Heart left ventricle (tissue), 16 donors: ENCODE data around the gene HTR7. TPM values are rescaled to one million over a fixed set of nuclear protein-coding genes. Genes with fewer than 3 reads are reported as not detected.
A peak's percentile ranks its signal among the peaks of the same experiment; 100 is the strongest.

Experiments
- ATAC-seq, 4 donors: fragments of 200-7000 bp; cut with Tn5 transposase; one replicate each; pipeline ENCODE4 v1.9.1; 2020 to 2022; ENCODE audit warnings: moderate library complexity in 4 of 4, mild to moderate bottlenecking in 3 of 4, moderate number of reproducible peaks in 1 of 4
- DNase-seq, 5 donors: peaks; one replicate each; pipeline ENCODE4 v3.0.0-alpha.2; 2020
- H3K27ac ChIP-seq, 12 donors: fragments of 200-600 bp; sonication (generic) in 4 of 12; one replicate each; pipeline versions ENCODE4 v1.5.0 to v1.8.0; 2016 to 2022; ENCODE audit warnings: mild to moderate bottlenecking in 2 of 12
- H3K27me3 ChIP-seq, 9 donors: fragments of 200-600 bp; sonication (generic) in 2 of 9; one replicate each; pipeline versions ENCODE4 v1.5.1 to v1.8.0; 2016 to 2022; ENCODE audit warnings: mild to moderate bottlenecking in 3 of 9
- H3K36me3 ChIP-seq, 9 donors: fragments of 200-600 bp; sonication (generic) in 2 of 9; one replicate each; pipeline versions ENCODE4 v1.5.0 to v1.8.0; 2018 to 2022; ENCODE audit warnings: mild to moderate bottlenecking in 2 of 9
- H3K4me1 ChIP-seq, 12 donors: fragments of 200-600 bp; sonication (generic) in 4 of 12; one replicate each; pipeline versions ENCODE4 v1.5.0 to v1.8.0; 2016 to 2022; ENCODE audit warnings: mild to moderate bottlenecking in 3 of 12
- H3K4me3 ChIP-seq, 12 donors: fragments of 200-600 bp; sonication (generic) in 4 of 12; one replicate each; pipeline versions ENCODE4 v1.5.0 to v1.8.0; 2017 to 2022; ENCODE audit warnings: mild to moderate bottlenecking in 9 of 12, moderate library complexity in 4 of 12
- H3K9me3 ChIP-seq, 12 donors: fragments of 200-600 bp; sonication (generic) in 4 of 12; one replicate each; pipeline versions ENCODE4 v1.5.0 to v1.8.0; 2016 to 2022; ENCODE audit warnings: mild to moderate bottlenecking in 1 of 12
- POLR2A ChIP-seq, 2 donors: fragments of 450-650 bp; IDR thresholded peaks; one replicate each; pipeline ENCODE4 v1.6.1; 2017; ENCODE audit warnings: antibody characterized with exemption in 2 of 2, mild to moderate bottlenecking in 2 of 2, moderate library complexity in 2 of 2
- WGBS, 4 donors: extraction: QIAGEN DNeasy Blood & Tissue Kit in 2 of 4; methylation state at CpG; one replicate each; pipeline versions ENCODE4 v1.1.5 to v1.1.7; 2013 to 2018; 5-methylcytosine and 5-hydroxymethylcytosine counted together
- intact Hi-C, 10 donors: fragments of 100-400 bp; cut with DNase I; formaldehyde crosslinking; loops; one replicate each; pipeline versions ENCODE4 v1.11.1 to v1.14.2; 2022
- polyA plus RNA-seq, 2 donors: library from polyadenylated mRNA; stranded (reverse); fragments of 200-250 nt; gene quantifications; one replicate each; pipeline ENCODE4 v1.2.3, GENCODE V29; 2013
- total RNA-seq, 9 donors: library from RNA; depleted of rRNA in 2 of 9; stranded (reverse); fragments of >200 nt in 2 of 9; fragmentation: NEBNext Ultra II Directional in 3 of 9; extraction: Animal tissue kit (Norgen Biotek cat#: 25700) in 3 of 9; gene quantifications; one replicate each; pipeline versions ENCODE4 v1.1.0 to v1.2.4, GENCODE V29; 2016 to 2023
- TF ChIP-seq, protein P1 (sequence below), 12 donors: fragments of 200-600 bp; sonication (generic) in 4 of 12; IDR thresholded peaks; one replicate each; pipeline versions ENCODE4 v1.5.0 to v1.8.0; 2018 to 2022; ENCODE audit warnings: antibody characterized with exemption in 12 of 12, mild to moderate bottlenecking in 5 of 12
- donor health status: ischemic (EF 13 %, LVEDD 7.1; RV severe dilation, severe dysfunction).
- donor health status: healthy with polysubstance abuse.
- donor health status: DM: no; HTN: yes; CAD: no.
- donor health status: DM: no; HTN: no; CAD: no.
- donor health status: ischemic (EF 25% LVEDD 6.9; RV normal size, moderate dysfunction).
- donor health status: ischemic (EF 25% LVEDD 5.7; RV mildly dilated, moderate dysfunction).
- donor health status: healthy.
- donor health status: DM: yes; HTN: yes; CAD: no.
- donor health status: ischemic (EF 35%, LVEDD 5.7; RV mildly dilated, moderate dysfunction).
- donor health status: nonischemic (EF 11% LVEDD 7.7; RV severe dilation, severe dysfunction).
- donor health status: DM: yes; HTN: yes; CAD: no.
- donor health status: PGD.
- donor health status: ischemic (EF 29% LVEDD 5.4; RV normal size, mild dysfunction).
- donor health status: nonischemic (EF 23%, LVEDD 6.1; RV moderate dilation, normal function).

Gene HTR7
- total and polyA plus RNA-seq, 11 donors = 0.10 to 0.66 (median 0.24) TPM; not detected in 4

DNA sequence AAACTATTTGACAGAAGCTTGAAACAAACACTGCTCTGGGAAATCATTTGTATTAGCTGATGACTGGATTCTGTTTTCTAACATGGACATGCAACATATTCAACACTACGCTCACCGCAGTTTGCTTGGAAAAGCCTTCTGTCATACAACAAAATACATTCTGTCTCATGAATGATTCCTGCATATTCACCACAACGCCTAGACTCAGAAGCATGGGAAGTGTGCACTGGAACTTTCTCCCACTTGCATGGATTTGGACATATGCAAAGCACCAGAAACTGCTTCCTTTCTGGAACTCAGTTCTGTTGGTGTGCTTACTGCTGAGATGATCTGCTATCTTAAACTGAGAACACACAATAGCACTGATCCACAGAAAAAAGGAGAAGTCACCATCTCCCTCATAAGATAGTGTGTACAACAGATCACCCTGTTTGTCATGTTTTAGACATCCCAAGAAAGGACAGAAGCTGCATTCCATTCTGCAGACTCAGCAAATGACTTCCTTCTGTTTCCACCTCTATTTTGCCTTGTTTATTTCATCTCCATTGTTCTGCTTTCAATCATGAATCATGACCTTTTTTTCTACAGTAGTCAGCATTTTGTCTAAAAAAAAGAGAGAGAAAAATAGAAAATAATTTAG lies 115.8 kb downstream of the HTR7 start:
- peak in 3 of 4 donors; percentile 41 to 77 (median 47) for ATAC-seq
- H3K36me3 ChIP-seq = no peaks in the 10 kb centered on the region
- no peak overlapping the region for H3K4me3 ChIP-seq
- WGBS, 4 donors = 74 to 85% (median 81%) methylated on average over 3 of the region's 3 CpGs
- no peak for DNase-seq
- peaks cover 0 to 3% (median 0%) of the 10 kb centered on the region in 9 donors for H3K27me3 ChIP-seq
- intact Hi-C loops = no loop called here
- no peaks in the 10 kb centered on the region for H3K9me3 ChIP-seq
- H3K4me1 ChIP-seq = peaks cover 0 to 10% (median 0%) of the 10 kb centered on the region in 12 donors
- no peak for TF ChIP-seq POLR2A (IDR thresholded peaks at IDR 0.05)
- TF ChIP-seq, protein P1, sequence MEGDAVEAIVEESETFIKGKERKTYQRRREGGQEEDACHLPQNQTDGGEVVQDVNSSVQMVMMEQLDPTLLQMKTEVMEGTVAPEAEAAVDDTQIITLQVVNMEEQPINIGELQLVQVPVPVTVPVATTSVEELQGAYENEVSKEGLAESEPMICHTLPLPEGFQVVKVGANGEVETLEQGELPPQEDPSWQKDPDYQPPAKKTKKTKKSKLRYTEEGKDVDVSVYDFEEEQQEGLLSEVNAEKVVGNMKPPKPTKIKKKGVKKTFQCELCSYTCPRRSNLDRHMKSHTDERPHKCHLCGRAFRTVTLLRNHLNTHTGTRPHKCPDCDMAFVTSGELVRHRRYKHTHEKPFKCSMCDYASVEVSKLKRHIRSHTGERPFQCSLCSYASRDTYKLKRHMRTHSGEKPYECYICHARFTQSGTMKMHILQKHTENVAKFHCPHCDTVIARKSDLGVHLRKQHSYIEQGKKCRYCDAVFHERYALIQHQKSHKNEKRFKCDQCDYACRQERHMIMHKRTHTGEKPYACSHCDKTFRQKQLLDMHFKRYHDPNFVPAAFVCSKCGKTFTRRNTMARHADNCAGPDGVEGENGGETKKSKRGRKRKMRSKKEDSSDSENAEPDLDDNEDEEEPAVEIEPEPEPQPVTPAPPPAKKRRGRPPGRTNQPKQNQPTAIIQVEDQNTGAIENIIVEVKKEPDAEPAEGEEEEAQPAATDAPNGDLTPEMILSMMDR (IDR thresholded peaks at IDR 0.05) = no peak
- peak overlapping the region in 1 of 12 donors; percentile 47 for H3K27ac ChIP-seq

DNA sequence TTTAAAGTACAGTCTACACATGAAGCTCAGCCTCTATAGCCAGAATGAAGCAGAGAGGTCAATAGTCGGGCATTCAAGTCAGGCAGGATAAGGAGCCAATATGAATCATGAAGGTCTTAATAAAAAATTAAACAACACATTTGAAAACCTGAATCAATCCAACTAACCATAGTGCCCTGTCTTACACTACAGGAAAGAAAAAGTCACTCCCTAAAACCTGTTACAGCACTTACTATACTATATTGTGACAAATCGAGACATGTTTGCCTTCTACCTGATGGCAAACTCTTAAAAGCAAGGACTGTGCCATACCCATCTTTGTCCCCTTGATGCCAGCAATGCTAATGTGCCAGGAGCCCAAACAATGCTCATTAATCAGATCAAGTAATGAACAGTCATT lies 117.6 kb downstream of the HTR7 start:
- no peak for ATAC-seq
- 69 to 79% (median 76%) methylated on average over 2 of the region's 2 CpGs for WGBS, 4 donors
- H3K9me3 ChIP-seq = no peaks in the 10 kb centered on the region
- TF ChIP-seq, protein P1 (IDR thresholded peaks at IDR 0.05) = no peak
- TF ChIP-seq POLR2A (IDR thresholded peaks at IDR 0.05) = no peak
- peaks cover 0 to 10% (median 0%) of the 10 kb centered on the region in 12 donors for H3K4me1 ChIP-seq
- no peaks in the 10 kb centered on the region for H3K36me3 ChIP-seq
- H3K27ac ChIP-seq = no peak overlapping the region
- intact Hi-C loops = no loop called here
- DNase-seq = no peak
- H3K4me3 ChIP-seq = no peak overlapping the region
- H3K27me3 ChIP-seq = no peaks in the 10 kb centered on the region

DNA sequence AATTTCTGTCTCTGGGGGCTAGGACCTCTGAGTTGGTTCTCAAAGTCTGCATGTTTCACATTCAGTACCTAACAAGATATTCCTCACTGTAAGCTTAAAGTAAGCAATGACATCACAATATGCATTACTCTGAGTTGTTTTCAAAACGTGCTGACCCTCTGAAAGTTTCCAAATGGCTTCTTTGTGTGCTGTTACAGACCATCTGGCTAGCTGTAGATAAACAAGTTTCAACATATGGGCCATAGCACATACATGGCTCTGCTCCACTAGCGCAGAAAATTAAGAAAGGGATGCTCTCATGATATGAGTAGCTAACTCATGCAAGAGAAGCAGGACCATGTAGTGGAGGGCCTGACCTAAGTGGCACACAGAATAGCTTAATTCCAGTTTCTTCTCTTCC lies 119.0 kb downstream of the HTR7 start:
- H3K36me3 ChIP-seq = no peaks in the 10 kb centered on the region
- H3K27me3 ChIP-seq = no peaks in the 10 kb centered on the region
- ATAC-seq (no peak), DNase-seq (no peak)
- intact Hi-C loops = no loop called here
- no peak overlapping the region for H3K4me3 ChIP-seq
- no peak overlapping the region for H3K27ac ChIP-seq
- TF ChIP-seq POLR2A (IDR thresholded peaks at IDR 0.05) = no peak
- TF ChIP-seq, protein P1 (IDR thresholded peaks at IDR 0.05) = no peak
- WGBS, 4 donors = 47 to 58% (median 55%) methylated on average over 2 of the region's 2 CpGs
- H3K9me3 ChIP-seq = no peaks in the 10 kb centered on the region
- H3K4me1 ChIP-seq = peaks cover 0 to 10% (median 0%) of the 10 kb centered on the region in 12 donors

DNA sequence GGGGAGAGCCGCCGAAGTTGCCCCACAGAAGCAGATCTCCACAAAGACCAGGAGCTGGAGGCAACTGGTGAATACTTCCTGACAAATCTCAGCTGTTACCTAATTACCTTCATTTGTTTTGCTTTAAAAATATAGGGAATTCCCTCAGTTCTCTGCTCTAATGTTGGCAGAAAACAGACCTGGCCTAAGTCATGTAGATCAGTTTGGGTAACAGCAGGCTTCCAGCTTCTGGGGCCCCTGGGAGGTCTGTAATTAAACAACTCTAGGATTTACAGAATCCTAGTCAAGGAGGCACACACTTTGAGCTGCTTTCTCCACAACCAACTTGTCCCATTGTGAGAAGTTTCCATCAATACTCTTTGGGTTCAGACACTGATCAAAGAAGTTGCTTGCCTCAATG lies 123.4 kb downstream of the HTR7 start:
- ATAC-seq = no peak
- no peak overlapping the region for H3K27ac ChIP-seq
- TF ChIP-seq, protein P1 (IDR thresholded peaks at IDR 0.05) = no peak
- TF ChIP-seq POLR2A (IDR thresholded peaks at IDR 0.05) = no peak
- no peak overlapping the region for H3K4me3 ChIP-seq
- intact Hi-C loops = no loop called here
- H3K36me3 ChIP-seq = no peaks in the 10 kb centered on the region
- no peak for DNase-seq
- WGBS, 4 donors = 54 to 64% (median 61%) methylated on average over 2 of the region's 2 CpGs
- H3K9me3 ChIP-seq = no peaks in the 10 kb centered on the region
- H3K4me1 ChIP-seq = peaks cover 0 to 2% (median 0%) of the 10 kb centered on the region in 12 donors
- H3K27me3 ChIP-seq = peaks cover 0 to 4% (median 0%) of the 10 kb centered on the region in 9 donors
